SK-N-SH treated with all-trans-retinoic acid at 6 μM for 48 hours (cell line): ENCODE results near the gene ARPC1A.

Experiments used
- BACH2 ChIP-seq: fragments of 250-450 bp; sonication (Bioruptor Pico); IDR thresholded peaks from 2 replicates; pipeline ENCODE4 v1.9.0; 2021; ENCODE audit warnings: mild to moderate bottlenecking, borderline replicate concordance
- ESRRG ChIP-seq: fragments of 250-450 bp; sonication (Bioruptor Pico); IDR thresholded peaks from 2 replicates; pipeline ENCODE4 v1.6.1; 2021; ENCODE audit warnings: mild to moderate bottlenecking
- GLIS3 ChIP-seq: fragments of 250-450 bp; sonication (Bioruptor Pico); IDR thresholded peaks from 2 replicates; pipeline ENCODE4 v1.5.0; 2020; ENCODE audit warnings: mild to moderate bottlenecking, moderate library complexity
- ISL1 ChIP-seq: fragments of 250-450 bp; sonication (Bioruptor Pico); IDR thresholded peaks from 2 replicates; pipeline ENCODE4 v2.1.2; 2022; ENCODE audit warnings: mild to moderate bottlenecking, moderate library complexity
- PPARA ChIP-seq: fragments of 250-450 bp; sonication (Bioruptor Pico); IDR thresholded peaks from 2 replicates; pipeline ENCODE4 v1.5.0; 2020; ENCODE audit warnings: mild to moderate bottlenecking, borderline replicate concordance
- TCF4 ChIP-seq: fragments of 250-450 bp; sonication (Bioruptor Pico); IDR thresholded peaks from 2 replicates; pipeline ENCODE4 v1.8.0; 2021; ENCODE audit warnings: mild to moderate bottlenecking, moderate library complexity, borderline replicate concordance
- ZC3H10 ChIP-seq: fragments of 250-450 bp; sonication (Bioruptor Pico); IDR thresholded peaks from 2 replicates; pipeline ENCODE4 v1.5.1; 2021; ENCODE audit warnings: mild to moderate bottlenecking, moderate library complexity
- ZFP3 ChIP-seq: fragments of 250-450 bp; sonication (Bioruptor Pico); IDR thresholded peaks from 2 replicates; pipeline ENCODE4 v1.5.0; 2020; ENCODE audit warnings: mild to moderate bottlenecking, moderate library complexity
- ZFP30 ChIP-seq: fragments of 450-650 bp; formaldehyde crosslinking; IDR thresholded peaks from 2 replicates; pipeline ENCODE4 v1.5.0; 2022; ENCODE audit warnings: mild to moderate bottlenecking, moderate library complexity
- ZNF565 ChIP-seq: fragments of 450-650 bp; formaldehyde crosslinking; conservative IDR thresholded peaks from 2 replicates; pipeline ENCODE4 v1.5.0; 2020; ENCODE audit warnings: low read depth, mild to moderate bottlenecking, moderate library complexity
- ZNF8 ChIP-seq: fragments of 450-650 bp; formaldehyde crosslinking; IDR thresholded peaks from 2 replicates; pipeline ENCODE4 v1.5.0; 2020; ENCODE audit warnings: mild to moderate bottlenecking, moderate library complexity
- TF ChIP-seq, protein P1 (sequence below): fragments of 250-450 bp; sonication (Bioruptor Pico); IDR thresholded peaks from 2 replicates; pipeline ENCODE4 v1.8.0; 2020; ENCODE audit warnings: mild to moderate bottlenecking, moderate library complexity, borderline replicate concordance
- TF ChIP-seq, protein P2 (sequence below): fragments of 250-450 bp; sonication (Bioruptor Pico); IDR thresholded peaks from 2 replicates; pipeline ENCODE4 v1.5.1; 2020; ENCODE audit warnings: low read depth, mild to moderate bottlenecking, moderate library complexity

DNA sequence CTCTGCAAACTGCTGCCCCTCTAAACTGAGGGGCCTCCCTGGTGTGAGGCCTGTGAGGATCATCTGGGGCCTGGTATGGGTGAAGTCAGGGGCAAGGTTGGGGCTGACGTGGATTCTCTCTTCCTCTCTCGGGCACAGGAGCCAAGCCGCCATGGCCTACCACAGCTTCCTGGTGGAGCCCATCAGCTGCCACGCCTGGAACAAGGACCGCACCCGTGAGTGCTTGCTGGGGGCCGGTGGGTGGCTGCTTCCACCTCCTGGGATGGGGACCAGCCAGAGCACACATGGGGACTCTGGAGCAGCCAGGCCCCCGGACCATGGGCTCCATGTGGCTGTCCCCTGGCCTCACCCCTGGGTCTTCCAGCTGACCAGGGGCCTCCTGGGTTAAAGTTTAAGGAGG, 59.9 kb downstream of the ARPC1A start:
- no peak for TF ChIP-seq ISL1 (CRISPR knock-in tag)
- TF ChIP-seq, protein P1, sequence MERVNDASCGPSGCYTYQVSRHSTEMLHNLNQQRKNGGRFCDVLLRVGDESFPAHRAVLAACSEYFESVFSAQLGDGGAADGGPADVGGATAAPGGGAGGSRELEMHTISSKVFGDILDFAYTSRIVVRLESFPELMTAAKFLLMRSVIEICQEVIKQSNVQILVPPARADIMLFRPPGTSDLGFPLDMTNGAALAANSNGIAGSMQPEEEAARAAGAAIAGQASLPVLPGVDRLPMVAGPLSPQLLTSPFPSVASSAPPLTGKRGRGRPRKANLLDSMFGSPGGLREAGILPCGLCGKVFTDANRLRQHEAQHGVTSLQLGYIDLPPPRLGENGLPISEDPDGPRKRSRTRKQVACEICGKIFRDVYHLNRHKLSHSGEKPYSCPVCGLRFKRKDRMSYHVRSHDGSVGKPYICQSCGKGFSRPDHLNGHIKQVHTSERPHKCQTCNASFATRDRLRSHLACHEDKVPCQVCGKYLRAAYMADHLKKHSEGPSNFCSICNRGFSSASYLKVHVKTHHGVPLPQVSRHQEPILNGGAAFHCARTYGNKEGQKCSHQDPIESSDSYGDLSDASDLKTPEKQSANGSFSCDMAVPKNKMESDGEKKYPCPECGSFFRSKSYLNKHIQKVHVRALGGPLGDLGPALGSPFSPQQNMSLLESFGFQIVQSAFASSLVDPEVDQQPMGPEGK (CRISPR knock-in tag) = no peak
- TF ChIP-seq BACH2 = no peak
- TF ChIP-seq TCF4 (CRISPR knock-in tag) = no peak
- TF ChIP-seq ZC3H10 (CRISPR knock-in tag) = no peak
- TF ChIP-seq ZFP30 (CRISPR knock-in tag) = no peak
- no peak for TF ChIP-seq ESRRG
- no peak for TF ChIP-seq PPARA (CRISPR knock-in tag)
- TF ChIP-seq ZFP3 (CRISPR knock-in tag) = no peak
- no peak for TF ChIP-seq GLIS3
- no peak for TF ChIP-seq ZNF8 (CRISPR knock-in tag)
- TF ChIP-seq, protein P2, sequence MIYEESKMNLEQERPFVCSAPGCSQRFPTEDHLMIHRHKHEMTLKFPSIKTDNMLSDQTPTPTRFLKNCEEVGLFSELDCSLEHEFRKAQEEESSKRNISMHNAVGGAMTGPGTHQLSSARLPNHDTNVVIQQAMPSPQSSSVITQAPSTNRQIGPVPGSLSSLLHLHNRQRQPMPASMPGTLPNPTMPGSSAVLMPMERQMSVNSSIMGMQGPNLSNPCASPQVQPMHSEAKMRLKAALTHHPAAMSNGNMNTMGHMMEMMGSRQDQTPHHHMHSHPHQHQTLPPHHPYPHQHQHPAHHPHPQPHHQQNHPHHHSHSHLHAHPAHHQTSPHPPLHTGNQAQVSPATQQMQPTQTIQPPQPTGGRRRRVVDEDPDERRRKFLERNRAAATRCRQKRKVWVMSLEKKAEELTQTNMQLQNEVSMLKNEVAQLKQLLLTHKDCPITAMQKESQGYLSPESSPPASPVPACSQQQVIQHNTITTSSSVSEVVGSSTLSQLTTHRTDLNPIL (CRISPR knock-in tag) = no peak
- no peak for TF ChIP-seq ZNF565
